HepG2 (cell line): ENCODE results near the gene NUCB1. TPM values are rescaled to one million over a fixed set of nuclear protein-coding genes. Genes with fewer than 3 reads are reported as not detected.

Experiments used
- HNF4G ChIP-seq, 2 experiments: sonication (generic) in 1 of 2; formaldehyde crosslinking in 1 of 2; IDR thresholded peaks; 2 replicates each; pipeline versions ENCODE4 v1.4.0 to v1.6.1; 2011 to 2020; ENCODE audit warnings: borderline replicate concordance in 2 of 2, low read depth in 2 of 2, mild to moderate bottlenecking in 2 of 2, low read length in 1 of 2, missing genetic modification reagents in 1 of 2, moderate library complexity in 1 of 2
- IRX3 ChIP-seq: sonication (generic); formaldehyde crosslinking; IDR thresholded peaks from 2 replicates; pipeline ENCODE4 v1.8.1; 2023; ENCODE audit warnings: mild to moderate bottlenecking, low read depth, missing genetic modification reagents, borderline replicate concordance
- RARA ChIP-seq: IDR thresholded peaks from 2 replicates; pipeline ENCODE4 v1.6.1; 2016; ENCODE audit warnings: missing genetic modification reagents, missing compliant biosample characterization
- SNRNP70 ChIP-seq: fragments of 200-400 bp; formaldehyde crosslinking; IDR thresholded peaks from 2 replicates; pipeline ENCODE4 v1.6.1; 2017; ENCODE audit warnings: mild to moderate bottlenecking, low read depth, low read length, moderate library complexity
- ZBTB20 ChIP-seq: sonication (generic); formaldehyde crosslinking; IDR thresholded peaks from 2 replicates; pipeline ENCODE4 v1.8.1; 2023; ENCODE audit warnings: missing genetic modification reagents, low read depth, mild to moderate bottlenecking, borderline replicate concordance
- ZFAT ChIP-seq: sonication (generic); formaldehyde crosslinking; conservative IDR thresholded peaks from 2 replicates; pipeline ENCODE4 v1.8.1; 2023; ENCODE audit warnings: missing genetic modification reagents, inconsistent platforms
- ZNF766 ChIP-seq: sonication (generic); formaldehyde crosslinking; IDR thresholded peaks from 2 replicates; pipeline ENCODE4 v1.5.0; 2020; ENCODE audit warnings: missing genetic modification reagents, borderline replicate concordance
- ZNF772 ChIP-seq: sonication (generic); formaldehyde crosslinking; IDR thresholded peaks from 2 replicates; pipeline ENCODE4 v1.5.0; 2020; ENCODE audit warnings: mild to moderate bottlenecking, missing genetic modification reagents
- ZNF792 ChIP-seq: IDR thresholded peaks from 2 replicates; pipeline ENCODE4 v1.6.1; 2016
- polyA plus RNA-seq, 8 experiments: library from polyadenylated mRNA; depleted of rRNA in 3 of 8; stranded (reverse) in 7 of 8; unstranded in 1 of 8; fragments of >200 nt; fragmentation: Illumina TruSeq in 4 of 8; extraction: Trizol in 4 of 8; gene quantifications; 2 replicates each; pipeline versions ENCODE4 v1.2.1 to v1.2.3, GENCODE V29; 2011 to 2016; ENCODE audit warnings: low read depth in 4 of 8, missing spikeins in 1 of 8, mixed read lengths in 1 of 8; ENCODE audit not compliant: insufficient read depth in 1 of 8
- total RNA-seq, 5 experiments: library from RNA; depleted of rRNA; stranded (reverse); fragments of >200 nt; fragmentation: Illumina TruSeq; extraction: Trizol; gene quantifications; 2 replicates each; pipeline ENCODE4 v1.2.3, GENCODE V29; 2016; ENCODE audit warnings: low read depth in 1 of 5
- TF ChIP-seq, protein P1 (sequence below): sonication (generic); formaldehyde crosslinking; IDR thresholded peaks from 2 replicates; pipeline ENCODE4 v1.5.0; 2020; ENCODE audit warnings: mild to moderate bottlenecking, missing genetic modification reagents, borderline replicate concordance
- TF ChIP-seq, protein P2 (sequence below): sonication (generic); formaldehyde crosslinking; IDR thresholded peaks from 2 replicates; pipeline ENCODE4 v1.8.1; 2022; ENCODE audit warnings: low read depth, mild to moderate bottlenecking, missing genetic modification reagents
- TF ChIP-seq, protein P3 (sequence below): sonication (generic); formaldehyde crosslinking; IDR thresholded peaks from 2 replicates; pipeline ENCODE4 v1.4.0; 2020; ENCODE audit warnings: missing genetic modification reagents, mild to moderate bottlenecking, borderline replicate concordance
- TF ChIP-seq, protein P4 (sequence below): sonication (generic); formaldehyde crosslinking; IDR thresholded peaks from 2 replicates; pipeline ENCODE4 v1.4.0; 2020; ENCODE audit warnings: missing genetic modification reagents, borderline replicate concordance
- TF ChIP-seq, protein P5 (sequence below): IDR thresholded peaks from 2 replicates; pipeline ENCODE4 v1.6.1; 2016; ENCODE audit warnings: low read depth

NUCB1 gene
- total and polyA plus RNA-seq, 2 of the 13 experiments (the other 11 are each of a cell fraction or from before 2014, with no cell fraction given), result 82.3 to 106 TPM

DNA sequence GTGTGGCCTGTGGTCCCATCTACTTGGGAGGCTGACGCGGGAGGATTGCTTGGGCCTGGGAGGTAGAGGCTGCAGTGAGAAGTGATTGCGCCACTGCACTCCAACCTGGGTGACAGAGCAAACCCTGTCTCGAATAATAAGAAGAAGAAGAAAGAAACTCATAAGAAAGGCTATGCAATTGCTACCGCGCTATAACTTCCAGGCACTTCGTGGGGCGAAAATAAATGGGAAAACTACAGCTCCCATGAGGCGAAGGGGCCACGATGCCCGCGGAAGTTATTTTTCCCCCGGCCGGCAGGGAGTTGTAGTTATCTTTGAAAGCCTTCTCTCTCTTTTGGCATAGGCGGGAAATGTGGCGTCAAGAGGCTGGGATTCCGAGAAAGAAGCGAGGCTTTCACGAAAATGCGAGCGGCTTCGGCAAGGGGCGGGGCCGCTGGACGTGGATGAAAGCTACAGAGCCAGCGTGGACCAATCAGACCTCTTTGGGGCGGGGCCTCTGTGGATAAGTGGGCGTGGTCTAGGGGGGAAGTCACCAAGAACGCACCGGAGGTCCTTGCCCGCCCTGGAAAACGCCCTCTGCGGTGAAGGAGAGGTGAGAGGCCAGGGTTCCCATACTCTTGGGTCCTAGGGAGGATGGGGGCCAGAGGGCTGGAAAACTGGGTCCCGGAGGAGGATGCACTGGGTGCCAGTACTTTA is at the start of gene NUCB1 (continued):
- TF ChIP-seq ZFAT (0 out of 2 replicates have a peak, but pooled peaks have one; percentile 59), RARA (CRISPR knock-in tag) (peak; percentile 54), ZBTB20 (CRISPR knock-in tag) (peak; percentile 68; the same call in 1 of the 2 replicates), HNF4G (IDR thresholded peaks at IDR 0.05; ENCODE audit: borderline replicate concordance, low read depth, low read length) (no peak), HNF4G (CRISPR knock-in tag; IDR thresholded peaks at IDR 0.05; ENCODE audit: borderline replicate concordance, low read depth) (no peak), ZNF766 (CRISPR knock-in tag) (peak; percentile 66; the same call in 1 of the 2 replicates), SNRNP70 (no peak), IRX3 (no peak), ZNF792 (peak; percentile 79; the same call in 1 of the 2 replicates), ZNF772 (CRISPR knock-in tag) (peak; percentile 56)
- TF ChIP-seq, protein P1, sequence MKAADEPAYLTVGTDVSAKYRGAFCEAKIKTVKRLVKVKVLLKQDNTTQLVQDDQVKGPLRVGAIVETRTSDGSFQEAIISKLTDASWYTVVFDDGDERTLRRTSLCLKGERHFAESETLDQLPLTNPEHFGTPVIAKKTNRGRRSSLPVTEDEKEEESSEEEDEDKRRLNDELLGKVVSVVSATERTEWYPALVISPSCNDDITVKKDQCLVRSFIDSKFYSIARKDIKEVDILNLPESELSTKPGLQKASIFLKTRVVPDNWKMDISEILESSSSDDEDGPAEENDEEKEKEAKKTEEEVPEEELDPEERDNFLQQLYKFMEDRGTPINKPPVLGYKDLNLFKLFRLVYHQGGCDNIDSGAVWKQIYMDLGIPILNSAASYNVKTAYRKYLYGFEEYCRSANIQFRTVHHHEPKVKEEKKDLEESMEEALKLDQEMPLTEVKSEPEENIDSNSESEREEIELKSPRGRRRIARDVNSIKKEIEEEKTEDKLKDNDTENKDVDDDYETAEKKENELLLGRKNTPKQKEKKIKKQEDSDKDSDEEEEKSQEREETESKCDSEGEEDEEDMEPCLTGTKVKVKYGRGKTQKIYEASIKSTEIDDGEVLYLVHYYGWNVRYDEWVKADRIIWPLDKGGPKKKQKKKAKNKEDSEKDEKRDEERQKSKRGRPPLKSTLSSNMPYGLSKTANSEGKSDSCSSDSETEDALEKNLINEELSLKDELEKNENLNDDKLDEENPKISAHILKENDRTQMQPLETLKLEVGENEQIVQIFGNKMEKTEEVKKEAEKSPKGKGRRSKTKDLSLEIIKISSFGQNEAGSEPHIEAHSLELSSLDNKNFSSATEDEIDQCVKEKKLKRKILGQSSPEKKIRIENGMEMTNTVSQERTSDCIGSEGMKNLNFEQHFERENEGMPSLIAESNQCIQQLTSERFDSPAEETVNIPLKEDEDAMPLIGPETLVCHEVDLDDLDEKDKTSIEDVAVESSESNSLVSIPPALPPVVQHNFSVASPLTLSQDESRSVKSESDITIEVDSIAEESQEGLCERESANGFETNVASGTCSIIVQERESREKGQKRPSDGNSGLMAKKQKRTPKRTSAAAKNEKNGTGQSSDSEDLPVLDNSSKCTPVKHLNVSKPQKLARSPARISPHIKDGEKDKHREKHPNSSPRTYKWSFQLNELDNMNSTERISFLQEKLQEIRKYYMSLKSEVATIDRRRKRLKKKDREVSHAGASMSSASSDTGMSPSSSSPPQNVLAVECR (CRISPR knock-in tag), result peak; percentile 56; the same call in 1 of the 2 replicates
- TF ChIP-seq, protein P2, sequence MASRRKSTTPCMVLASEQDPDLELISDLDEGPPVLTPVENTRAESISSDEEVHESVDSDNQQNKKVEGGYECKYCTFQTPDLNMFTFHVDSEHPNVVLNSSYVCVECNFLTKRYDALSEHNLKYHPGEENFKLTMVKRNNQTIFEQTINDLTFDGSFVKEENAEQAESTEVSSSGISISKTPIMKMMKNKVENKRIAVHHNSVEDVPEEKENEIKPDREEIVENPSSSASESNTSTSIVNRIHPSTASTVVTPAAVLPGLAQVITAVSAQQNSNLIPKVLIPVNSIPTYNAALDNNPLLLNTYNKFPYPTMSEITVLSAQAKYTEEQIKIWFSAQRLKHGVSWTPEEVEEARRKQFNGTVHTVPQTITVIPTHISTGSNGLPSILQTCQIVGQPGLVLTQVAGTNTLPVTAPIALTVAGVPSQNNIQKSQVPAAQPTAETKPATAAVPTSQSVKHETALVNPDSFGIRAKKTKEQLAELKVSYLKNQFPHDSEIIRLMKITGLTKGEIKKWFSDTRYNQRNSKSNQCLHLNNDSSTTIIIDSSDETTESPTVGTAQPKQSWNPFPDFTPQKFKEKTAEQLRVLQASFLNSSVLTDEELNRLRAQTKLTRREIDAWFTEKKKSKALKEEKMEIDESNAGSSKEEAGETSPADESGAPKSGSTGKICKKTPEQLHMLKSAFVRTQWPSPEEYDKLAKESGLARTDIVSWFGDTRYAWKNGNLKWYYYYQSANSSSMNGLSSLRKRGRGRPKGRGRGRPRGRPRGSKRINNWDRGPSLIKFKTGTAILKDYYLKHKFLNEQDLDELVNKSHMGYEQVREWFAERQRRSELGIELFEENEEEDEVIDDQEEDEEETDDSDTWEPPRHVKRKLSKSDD (CRISPR knock-in tag), result no peak
- TF ChIP-seq, protein P3, sequence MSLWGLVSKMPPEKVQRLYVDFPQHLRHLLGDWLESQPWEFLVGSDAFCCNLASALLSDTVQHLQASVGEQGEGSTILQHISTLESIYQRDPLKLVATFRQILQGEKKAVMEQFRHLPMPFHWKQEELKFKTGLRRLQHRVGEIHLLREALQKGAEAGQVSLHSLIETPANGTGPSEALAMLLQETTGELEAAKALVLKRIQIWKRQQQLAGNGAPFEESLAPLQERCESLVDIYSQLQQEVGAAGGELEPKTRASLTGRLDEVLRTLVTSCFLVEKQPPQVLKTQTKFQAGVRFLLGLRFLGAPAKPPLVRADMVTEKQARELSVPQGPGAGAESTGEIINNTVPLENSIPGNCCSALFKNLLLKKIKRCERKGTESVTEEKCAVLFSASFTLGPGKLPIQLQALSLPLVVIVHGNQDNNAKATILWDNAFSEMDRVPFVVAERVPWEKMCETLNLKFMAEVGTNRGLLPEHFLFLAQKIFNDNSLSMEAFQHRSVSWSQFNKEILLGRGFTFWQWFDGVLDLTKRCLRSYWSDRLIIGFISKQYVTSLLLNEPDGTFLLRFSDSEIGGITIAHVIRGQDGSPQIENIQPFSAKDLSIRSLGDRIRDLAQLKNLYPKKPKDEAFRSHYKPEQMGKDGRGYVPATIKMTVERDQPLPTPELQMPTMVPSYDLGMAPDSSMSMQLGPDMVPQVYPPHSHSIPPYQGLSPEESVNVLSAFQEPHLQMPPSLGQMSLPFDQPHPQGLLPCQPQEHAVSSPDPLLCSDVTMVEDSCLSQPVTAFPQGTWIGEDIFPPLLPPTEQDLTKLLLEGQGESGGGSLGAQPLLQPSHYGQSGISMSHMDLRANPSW (CRISPR knock-in tag), result no peak
- TF ChIP-seq, protein P4, sequence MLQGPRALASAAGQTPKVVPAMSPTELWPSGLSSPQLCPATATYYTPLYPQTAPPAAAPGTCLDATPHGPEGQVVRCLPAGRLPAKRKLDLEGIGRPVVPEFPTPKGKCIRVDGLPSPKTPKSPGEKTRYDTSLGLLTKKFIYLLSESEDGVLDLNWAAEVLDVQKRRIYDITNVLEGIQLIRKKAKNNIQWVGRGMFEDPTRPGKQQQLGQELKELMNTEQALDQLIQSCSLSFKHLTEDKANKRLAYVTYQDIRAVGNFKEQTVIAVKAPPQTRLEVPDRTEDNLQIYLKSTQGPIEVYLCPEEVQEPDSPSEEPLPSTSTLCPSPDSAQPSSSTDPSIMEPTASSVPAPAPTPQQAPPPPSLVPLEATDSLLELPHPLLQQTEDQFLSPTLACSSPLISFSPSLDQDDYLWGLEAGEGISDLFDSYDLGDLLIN (CRISPR knock-in tag), result no peak
- TF ChIP-seq, protein P5, sequence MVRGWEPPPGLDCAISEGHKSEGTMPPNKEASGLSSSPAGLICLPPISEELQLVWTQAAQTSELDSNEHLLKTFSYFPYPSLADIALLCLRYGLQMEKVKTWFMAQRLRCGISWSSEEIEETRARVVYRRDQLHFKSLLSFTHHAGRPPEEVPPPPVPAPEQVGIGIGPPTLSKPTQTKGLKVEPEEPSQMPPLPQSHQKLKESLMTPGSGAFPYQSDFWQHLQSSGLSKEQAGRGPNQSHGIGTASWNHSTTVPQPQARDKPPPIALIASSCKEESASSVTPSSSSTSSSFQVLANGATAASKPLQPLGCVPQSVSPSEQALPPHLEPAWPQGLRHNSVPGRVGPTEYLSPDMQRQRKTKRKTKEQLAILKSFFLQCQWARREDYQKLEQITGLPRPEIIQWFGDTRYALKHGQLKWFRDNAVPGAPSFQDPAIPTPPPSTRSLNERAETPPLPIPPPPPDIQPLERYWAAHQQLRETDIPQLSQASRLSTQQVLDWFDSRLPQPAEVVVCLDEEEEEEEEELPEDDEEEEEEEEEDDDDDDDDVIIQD (CRISPR knock-in tag), result no peak; the same call in 1 of the 2 replicates
